ENCODE data around the gene CASK. TPM values are rescaled to one million over a fixed set of nuclear protein-coding genes. Genes with fewer than 3 reads are reported as not detected.

Gene CASK
- total and polyA plus RNA-seq, 2 of the 13 experiments (the other 11 are each of a cell fraction or from before 2014, with no cell fraction given) = 14.5 to 16.0 TPM

DNA sequence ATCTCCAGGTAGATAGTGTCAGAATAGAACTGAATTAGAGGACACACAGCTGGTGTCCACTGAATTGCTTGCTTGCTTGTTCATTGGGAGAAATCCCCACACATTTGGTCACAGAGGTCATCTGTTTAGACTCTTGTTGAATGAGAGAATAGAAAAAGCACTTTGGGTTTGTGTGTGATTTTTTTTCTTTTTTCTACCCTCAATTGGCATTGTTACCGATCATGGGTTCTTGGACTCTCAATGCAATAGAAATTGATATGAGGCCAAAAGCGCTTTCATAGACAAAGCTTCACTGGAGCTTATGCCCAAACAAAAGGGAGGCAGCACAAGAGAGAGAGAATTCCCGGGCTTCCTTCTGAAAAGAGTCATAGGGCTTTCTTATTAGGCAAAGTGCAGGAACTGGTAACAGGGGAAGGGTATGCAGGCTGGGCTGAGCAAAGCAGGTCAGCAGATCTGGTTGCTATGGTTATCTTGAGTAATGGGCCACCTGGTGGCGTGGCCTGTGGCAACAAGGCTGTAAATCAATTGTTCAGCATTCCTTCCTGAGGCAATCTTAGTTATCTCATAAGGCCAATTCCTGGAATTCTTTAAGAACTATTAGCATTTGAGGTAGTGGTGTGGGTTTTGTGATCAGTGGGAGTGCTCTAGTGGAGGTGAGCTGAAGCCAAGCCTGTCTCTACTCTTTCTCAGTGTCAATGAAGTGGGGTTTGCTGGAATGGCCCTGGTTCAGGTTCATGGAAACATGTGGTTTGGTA is 204.7 kb downstream of the CASK start:
- H3K79me2 ChIP-seq (ENCODE audit: insufficient read depth, low read length) = no peaks in the 10 kb centered on the region
- ATAC-seq (peak; percentile 44; the same call in 2 of the 3 replicates), FAIRE-seq (no peak), DNase-seq (ENCODE audit: low spot score) (peak; percentile 1)
- no peak overlapping the region for H3K9ac ChIP-seq (ENCODE audit: insufficient read depth, low read depth, low read length)
- no peak overlapping the region for H3K4me3 ChIP-seq (replicated peaks in 1 of 3; ENCODE audit: insufficient read depth in 1 of 3, low read depth in 2 of 3, low read length in 3 of 3)
- in situ Hi-C loops (cut with HindIII; ENCODE audit: extremely low pct_ligation_motif_present, low pct_unique_long_range_greater_than_20kb) = no loop called here
- BruUV-seq (replicated peaks) = no TSS peak
- no peaks in the 10 kb centered on the region for H4K20me1 ChIP-seq (ENCODE audit: insufficient read depth, low read length)
- intact Hi-C loops (cut with micrococcal nuclease; ENCODE audit: unreplicated experiment) = no loop called here
- no peak overlapping the region for H3K4me2 ChIP-seq (ENCODE audit: low read depth, low read length)
- H3K27me3 ChIP-seq (ENCODE audit: control insufficient read depth in 1 of 2, insufficient read depth in 2 of 2, low read length in 2 of 2) = no peaks in the 10 kb centered on the region
- no peaks in the 10 kb centered on the region for H3K9me3 ChIP-seq (ENCODE audit: low read length)
- no peaks in the 10 kb centered on the region for H3K4me1 ChIP-seq (ENCODE audit: insufficient read depth, low read length)
- no peak overlapping the region for H3K27ac ChIP-seq (ENCODE audit: extremely low read length, insufficient read depth, low read length)
- ChIA-PET POLR2A (no interaction called here), CTCF (ENCODE audit: low intra/inter-chr PET ratio, low total read pairs) (no interaction called here)
- WGBS (ENCODE audit: low lambda C conversion rate) = 100% methylated on average over 4 of the region's 4 CpGs
- TF ChIP-seq ZNF878 (CRISPR knock-in tag; IDR thresholded peaks at IDR 0.05) (no peak), PPARG (CRISPR knock-in tag; conservative IDR thresholded peaks at IDR 0.05) (no peak), ZNF225 (CRISPR knock-in tag; IDR thresholded peaks at IDR 0.05) (no peak), LCORL (IDR thresholded peaks at IDR 0.05) (no peak), LCORL (CRISPR knock-in tag; IDR thresholded peaks at IDR 0.05) (no peak), ZSCAN22 (CRISPR knock-in tag; IDR thresholded peaks at IDR 0.05) (no peak), IRF2 (CRISPR knock-in tag; IDR thresholded peaks at IDR 0.05) (no peak), ADNP (CRISPR knock-in tag; IDR thresholded peaks at IDR 0.05) (no peak), CHD4 (IDR thresholded peaks at IDR 0.05; ENCODE audit: borderline replicate concordance, low read length) (no peak), XBP1 (CRISPR knock-in tag; IDR thresholded peaks at IDR 0.05) (no peak), RAD21 (CRISPR knock-in tag; IDR thresholded peaks at IDR 0.05) (no peak)
- TF ChIP-seq, protein P1, sequence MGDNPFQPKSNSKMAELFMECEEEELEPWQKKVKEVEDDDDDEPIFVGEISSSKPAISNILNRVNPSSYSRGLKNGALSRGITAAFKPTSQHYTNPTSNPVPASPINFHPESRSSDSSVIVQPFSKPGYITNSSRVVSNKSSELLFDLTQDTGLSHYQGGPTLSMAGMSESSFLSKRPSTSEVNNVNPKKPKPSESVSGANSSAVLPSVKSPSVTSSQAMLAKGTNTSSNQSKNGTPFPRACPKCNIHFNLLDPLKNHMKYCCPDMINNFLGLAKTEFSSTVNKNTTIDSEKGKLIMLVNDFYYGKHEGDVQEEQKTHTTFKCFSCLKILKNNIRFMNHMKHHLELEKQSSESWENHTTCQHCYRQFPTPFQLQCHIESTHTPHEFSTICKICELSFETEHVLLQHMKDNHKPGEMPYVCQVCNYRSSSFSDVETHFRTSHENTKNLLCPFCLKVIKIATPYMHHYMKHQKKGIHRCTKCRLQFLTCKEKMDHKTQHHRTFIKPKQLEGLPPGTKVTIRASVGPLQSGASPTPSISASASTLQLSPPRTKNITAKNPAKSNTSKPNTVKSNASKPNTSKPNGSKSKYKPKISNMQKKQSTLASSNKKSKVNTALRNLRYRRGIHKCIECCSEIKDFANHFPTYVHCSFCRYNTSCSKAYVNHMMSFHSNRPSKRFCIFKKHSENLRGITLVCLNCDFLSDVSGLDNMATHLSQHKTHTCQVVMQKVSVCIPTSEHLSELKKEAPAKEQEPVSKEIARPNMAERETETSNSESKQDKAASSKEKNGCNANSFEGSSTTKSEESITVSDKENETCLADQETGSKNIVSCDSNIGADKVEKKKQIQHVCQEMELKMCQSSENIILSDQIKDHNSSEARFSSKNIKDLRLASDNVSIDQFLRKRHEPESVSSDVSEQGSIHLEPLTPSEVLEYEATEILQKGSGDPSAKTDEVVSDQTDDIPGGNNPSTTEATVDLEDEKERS (CRISPR knock-in tag; IDR thresholded peaks at IDR 0.05) = no peak
- TF ChIP-seq, protein P2, sequence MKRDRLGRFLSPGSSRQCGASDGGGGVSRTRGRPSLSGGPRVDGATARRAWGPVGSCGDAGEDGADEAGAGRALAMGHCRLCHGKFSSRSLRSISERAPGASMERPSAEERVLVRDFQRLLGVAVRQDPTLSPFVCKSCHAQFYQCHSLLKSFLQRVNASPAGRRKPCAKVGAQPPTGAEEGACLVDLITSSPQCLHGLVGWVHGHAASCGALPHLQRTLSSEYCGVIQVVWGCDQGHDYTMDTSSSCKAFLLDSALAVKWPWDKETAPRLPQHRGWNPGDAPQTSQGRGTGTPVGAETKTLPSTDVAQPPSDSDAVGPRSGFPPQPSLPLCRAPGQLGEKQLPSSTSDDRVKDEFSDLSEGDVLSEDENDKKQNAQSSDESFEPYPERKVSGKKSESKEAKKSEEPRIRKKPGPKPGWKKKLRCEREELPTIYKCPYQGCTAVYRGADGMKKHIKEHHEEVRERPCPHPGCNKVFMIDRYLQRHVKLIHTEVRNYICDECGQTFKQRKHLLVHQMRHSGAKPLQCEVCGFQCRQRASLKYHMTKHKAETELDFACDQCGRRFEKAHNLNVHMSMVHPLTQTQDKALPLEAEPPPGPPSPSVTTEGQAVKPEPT (CRISPR knock-in tag; IDR thresholded peaks at IDR 0.05; ENCODE audit: low read depth) = no peak
- no peak overlapping the region for H2AFZ ChIP-seq (ENCODE audit: low read length)
- no peaks in the 10 kb centered on the region for H3K36me3 ChIP-seq (replicated peaks in 1 of 2; ENCODE audit: control insufficient read depth in 1 of 2, insufficient read depth in 2 of 2, low read length in 2 of 2)

Measured in HepG2 (cell line).